T-helper 1 cell treated with Interleukin-12 subunit alpha and Interleukin-12 subunit beta and Interleukin-4 antibody, amounts not matched to agents 30 ng/mL and 1 ng/mL, for 36 hours (primary cell): Measurements from ENCODE around the gene NDUFC2. TPM values are rescaled to one million over a fixed set of nuclear protein-coding genes. Genes with fewer than 3 reads are reported as not detected.
"Not testable (repeated sequence)": the region's sequence is repeated elsewhere in the genome, so short reads cannot be mapped to it uniquely, and the experiment has no call there.

Source experiments
- intact Hi-C: fragments of 100-400 bp; cut with micrococcal nuclease; formaldehyde crosslinking; loops from one replicate; pipeline ENCODE4 v1.15.1; 2024
- total RNA-seq: library from RNA; stranded (reverse); gene quantifications from 2 replicates; pipeline ENCODE4 v1.2.3, GENCODE V29; 2022

Gene NDUFC2
- total RNA-seq, 1 donor from 2014 or later: 204 TPM

DNA sequence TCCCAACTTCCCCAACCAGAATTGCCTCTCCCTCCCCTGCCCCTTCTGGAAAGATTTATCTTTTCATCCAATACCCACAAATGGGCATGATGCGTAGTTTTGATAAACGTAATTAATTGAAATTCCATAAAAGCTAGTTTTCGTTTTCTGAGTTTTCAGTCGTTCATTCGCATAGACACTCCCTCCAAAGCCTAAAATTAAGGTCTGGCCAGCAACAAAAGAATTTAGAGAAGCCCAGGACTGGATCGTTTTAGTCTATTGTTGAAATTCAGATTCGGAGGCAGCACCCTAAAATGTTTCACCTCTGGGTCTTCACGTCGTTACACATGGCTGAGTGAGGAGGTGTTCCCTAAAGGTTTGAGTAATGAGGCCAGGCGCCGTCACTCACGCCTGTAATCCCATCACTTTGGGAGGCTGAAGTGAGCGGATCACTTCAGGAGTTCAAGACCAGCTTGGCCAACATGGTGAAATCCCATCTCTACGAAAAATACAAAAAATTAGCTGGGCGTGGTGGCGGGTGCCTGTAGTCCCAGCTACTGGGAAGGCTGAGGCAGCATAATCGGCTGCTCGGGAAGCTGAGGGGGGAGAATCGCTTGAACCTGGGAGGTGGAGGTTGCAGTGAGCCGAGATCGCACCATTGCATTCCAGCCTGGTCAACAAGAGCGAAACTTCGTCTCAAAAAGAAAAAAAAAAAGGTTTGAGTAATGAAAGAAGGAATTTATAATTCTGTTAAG lies 589 bp upstream of the NDUFC2 start:
- intact Hi-C loops: no loop called here

DNA sequence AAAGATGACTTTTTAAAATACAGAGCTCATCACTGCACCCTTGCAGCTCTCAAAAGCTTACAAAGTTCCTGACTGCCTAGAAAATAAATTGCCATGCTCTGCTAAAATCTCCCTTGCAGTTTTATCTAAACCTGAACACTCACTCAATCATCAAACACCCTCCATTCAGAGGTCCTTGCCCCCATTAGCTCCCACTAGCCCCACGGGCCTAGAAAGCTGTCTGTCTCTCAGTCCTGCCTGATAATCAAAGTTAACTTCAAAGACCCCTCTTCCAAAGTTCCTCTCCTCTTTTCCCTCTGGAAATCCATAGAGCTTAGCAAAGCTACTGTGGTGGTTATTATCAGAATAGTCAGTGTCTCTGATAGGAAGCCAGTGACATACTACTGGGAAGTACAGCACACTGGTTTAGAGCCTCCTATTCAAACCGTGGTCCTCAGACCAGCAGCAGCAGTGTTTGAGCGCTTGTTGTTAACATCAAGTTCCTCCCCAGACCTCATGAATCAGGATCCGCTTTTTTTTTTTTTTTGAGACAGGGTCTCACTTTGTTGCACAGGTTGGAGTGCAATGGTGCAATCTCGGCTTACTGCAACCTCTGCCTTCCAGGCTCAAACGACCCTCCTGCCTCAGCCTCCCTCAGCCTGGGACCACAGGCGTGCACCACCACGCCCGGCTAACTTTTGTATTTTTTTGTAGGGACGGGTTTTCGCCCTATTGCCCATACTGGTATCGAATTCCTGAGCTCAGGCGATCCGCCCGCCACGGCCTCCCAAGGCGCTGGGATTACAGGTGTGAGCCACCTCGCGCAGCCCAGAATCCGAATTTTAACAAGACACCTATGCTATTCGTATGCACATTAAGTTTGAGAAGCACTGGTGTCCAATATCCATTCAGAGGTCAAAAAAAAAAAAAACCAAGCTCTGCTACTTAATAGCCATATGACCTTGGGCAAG lies 1.2 kb downstream of the NDUFC2 start:
- intact Hi-C loops: loop anchor here (1.0 to 5.0 kb wide), 9 partner anchors 16 to 486 kb away; partner anchors contain the start of genes ALG8, INTS4, KCTD21 and USP35

DNA sequence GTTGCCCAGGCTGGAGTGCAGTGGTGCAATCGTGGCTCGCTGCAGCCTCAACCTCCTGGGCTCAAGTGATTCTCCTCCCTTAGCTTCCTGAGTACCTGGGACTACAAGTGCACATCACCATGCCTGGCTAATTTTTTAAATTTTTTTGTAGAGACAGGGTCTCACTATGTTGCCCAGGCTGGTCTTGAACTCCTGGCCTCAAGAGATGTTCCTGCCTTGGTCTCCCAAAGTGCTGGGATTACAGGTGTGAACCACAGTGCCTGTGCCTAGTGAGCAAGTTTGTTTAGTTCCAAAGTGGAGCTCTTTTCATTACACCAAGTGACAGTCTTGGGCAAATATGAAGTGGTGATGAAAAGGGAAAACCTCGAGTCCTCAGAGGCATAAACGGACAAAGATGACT lies 2.1 kb downstream of the NDUFC2 start:
- intact Hi-C loops: loop anchor here (5.0 kb wide), 2 partner anchors 125 to 215 kb away; no protein-coding TSS in a partner anchor

DNA sequence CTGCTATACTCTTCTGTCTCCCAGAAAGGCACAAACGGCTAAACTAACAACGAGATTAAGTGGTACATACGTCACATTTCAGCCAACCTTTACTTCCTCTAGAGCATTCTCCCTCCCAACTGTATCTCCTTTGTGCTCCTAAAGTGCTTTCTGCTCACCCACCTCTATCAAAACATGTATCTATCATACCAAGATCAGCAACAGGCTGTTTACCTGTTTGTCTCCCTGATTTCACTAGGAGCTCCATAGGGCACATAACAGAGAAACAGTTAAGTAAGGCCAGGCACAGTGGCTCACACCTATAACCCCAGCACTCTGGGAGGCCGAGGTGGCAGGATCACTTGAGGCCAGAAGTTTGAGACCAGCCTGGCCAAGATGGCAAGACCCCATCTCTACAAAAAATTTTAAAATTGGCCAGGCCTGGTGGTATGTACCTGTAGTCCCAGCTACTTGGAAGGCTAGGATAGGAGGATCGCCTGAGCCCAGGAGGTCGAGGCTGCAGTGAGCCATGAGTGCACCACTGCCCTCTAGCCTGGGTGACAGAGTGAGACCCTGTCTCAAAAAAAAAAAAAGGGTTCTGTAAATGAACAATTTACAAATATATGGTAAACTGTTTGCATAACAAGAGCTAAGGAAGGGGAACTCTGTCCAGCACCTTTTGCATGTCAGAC lies 2.8 kb downstream of the NDUFC2 start:
- intact Hi-C loops: loop anchor here (5.0 kb wide), 2 partner anchors 125 to 215 kb away; no protein-coding TSS in a partner anchor

DNA sequence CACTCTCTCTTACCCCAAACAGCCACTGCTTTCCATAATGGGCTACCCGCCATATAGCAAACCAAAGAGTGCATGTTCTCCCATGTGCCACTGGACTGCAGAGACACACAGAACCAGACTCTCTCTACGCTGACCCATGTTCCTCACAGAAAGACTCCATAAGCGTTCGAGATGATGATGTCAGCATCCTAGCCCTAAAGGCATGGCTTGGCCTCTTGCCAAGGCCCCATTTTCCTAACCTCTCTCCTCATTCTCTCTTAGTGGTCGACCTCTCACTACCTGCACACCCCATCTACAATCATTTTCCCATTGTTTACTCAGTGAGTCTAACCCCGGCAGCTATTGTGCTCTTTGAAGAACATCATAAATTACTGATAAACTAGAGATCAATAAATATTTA lies 4.9 kb downstream of the NDUFC2 start:
- intact Hi-C loops: loop anchor here (5.0 kb wide), 2 partner anchors 128 to 218 kb away; no protein-coding TSS in a partner anchor

DNA sequence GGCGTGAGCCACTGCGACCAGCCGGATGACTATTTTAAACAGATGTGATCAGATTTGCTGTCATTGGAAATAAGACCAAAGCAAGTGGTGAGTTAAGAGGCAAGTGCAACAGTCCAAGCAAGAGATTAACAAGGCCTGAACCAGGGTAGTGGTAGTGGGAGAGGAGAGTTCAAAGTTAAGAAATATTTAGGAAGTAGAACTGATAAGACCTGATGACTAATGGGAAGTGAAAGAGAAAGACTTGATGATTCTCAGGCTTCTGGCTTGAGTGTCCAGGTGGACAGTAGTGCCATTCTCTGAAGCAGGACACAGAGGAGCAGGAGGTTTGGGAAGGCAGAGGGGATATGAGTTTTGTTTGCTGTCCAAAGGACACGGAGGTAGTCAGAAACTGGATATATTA lies 7.2 kb downstream of the NDUFC2 start:
- intact Hi-C loops: no loop called here

DNA sequence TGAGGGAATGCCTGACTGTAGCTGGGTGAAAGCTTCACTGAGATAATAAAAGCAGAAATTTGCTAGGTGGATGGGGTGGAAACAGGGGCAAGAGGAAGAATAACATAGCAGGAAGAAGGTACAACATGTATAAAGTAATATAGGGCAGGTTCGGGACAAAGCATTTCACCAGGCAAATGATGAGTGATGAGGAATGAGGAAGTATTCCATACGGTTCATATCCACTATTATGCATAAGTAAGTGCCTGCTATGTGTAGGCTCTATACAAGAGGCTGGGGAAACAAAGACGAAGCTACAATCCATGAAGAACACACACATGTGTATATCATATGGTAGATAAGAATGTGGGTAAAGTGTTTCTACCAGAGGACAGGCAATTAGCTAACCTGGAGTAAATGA lies 7.9 kb downstream of the NDUFC2 start:
- intact Hi-C loops: no loop called here

DNA sequence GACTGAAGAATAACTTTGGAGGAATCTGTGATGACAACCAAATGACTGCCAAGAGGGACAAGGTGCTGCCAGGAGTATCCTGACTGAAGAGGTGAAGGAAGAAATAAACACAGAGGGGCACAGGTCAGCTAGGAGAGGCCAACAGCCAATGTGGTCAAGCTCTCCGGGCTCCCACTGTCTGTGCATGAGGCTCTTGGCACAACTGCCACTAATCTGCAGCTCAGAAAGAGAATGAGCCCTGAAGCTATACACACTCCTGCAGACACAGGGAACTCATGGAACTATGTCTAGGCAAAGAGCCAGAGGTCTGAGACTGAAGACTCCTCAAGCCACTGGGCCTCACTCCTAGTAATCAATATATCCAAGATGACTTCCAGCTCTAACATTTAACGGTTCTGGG lies 9.0 kb downstream of the NDUFC2 start:
- intact Hi-C loops: no loop called here

DNA sequence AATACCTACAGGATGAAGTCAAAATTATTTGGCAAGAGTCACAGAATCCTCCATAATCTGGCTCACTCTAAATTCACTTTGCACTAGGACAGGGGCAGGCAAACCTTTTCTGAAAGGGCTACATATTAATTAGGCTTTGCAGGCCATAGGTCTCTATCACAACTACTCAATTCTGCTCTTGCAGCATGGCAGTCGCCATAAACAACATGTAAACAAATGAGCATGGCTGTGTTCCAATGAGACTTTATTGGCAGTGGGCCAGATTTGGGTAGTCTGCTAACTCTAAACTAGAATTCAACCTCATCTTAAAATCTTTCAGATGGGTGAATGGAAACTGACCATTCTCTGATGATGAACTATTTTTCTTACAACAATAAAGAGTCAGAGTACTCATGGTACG lies 10.2 kb downstream of the NDUFC2 start:
- intact Hi-C loops: no loop called here

DNA sequence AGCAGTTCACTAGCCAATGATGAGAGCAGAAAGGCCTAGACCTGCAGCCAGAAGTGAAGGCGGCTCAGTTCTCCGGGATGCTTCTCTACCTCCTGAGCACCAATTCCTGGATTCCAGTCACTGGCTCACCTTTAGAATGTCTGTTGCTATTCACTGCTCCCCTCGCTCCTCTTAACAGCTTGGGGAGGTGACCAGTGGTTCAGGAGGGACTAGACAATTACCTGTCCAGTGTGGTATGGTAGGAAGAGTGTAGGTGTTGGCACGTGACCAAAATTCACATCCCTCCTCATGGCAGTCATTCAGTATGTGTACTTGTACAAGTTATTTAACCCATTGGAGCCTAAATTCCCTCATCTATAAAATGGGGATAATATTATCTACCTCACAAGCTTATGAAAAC lies 12.0 kb downstream of the NDUFC2 start:
- intact Hi-C loops: no loop called here

DNA sequence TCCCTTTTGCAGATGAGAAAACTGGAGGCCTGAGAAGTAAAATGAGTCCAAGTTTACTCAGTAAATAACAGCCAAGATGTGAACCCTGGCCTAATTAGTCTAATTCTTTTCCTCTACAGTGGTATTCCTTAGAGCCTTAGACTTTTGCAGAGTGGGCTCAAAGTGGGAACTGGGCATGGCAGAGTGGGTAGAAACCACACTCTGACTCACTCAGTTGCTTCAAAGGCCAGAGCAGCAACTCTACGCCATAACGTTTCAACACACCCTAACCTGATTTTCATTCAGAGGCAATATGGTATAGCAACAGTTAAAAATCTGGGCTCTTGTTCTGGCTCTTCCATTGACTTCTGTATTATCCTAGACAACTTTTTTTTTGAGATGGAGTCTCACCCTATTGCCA lies 13.2 kb downstream of the NDUFC2 start:
- intact Hi-C loops: no loop called here

DNA sequence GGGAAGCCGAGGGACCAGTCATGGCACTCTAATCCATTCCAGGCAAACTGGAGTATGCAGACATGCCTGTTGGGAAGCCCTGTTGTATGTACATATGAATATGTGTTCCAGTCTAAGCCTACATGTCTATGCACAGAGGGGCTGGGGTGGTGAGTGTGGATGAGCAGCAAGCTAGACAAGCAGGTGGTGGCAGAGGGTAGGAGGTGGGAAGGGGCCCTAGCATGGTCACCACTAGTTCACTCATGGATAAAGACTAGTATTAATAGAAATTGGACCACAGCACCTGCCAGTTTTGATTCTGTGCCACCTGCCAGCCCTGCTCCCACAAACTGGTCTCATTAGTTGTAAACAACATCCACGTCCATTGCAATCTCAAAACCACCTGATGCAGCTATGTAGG lies 14.5 kb downstream of the NDUFC2 start:
- intact Hi-C loops: no loop called here

DNA sequence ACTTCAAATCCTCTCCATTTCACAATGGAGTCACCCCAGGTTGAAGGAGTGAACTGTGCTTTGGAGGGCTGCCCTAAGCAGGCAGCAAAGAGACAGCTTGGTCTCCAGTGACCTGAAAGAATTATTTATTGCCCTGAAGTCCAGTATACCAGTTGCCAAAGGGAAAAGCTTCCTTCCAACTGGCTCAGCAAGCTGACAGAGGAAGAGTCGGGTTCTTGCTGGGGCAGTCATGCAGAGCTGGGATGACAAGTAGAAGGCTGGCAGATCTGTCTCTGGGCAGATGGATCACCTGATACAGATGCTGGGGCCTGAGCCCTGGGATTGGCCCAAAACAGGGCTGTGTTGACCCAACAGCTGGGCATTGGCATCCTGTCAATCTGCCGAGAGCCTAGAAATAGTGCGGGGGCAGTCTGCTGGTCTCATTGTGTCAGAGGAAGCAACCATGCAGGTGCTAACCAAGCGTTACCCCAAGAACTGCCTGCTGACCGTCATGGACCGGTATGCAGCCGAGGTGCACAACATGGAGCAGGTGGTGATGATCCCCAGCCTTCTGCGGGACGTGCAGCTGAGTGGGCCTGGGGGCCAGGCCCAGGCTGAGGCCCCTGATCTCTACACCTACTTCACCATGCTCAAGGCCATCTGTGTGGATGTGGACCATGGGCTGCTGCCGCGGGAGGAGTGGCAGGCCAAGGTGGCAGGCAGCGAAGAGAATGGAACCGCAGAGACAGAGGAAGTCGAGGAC lies 16.1 kb downstream of the NDUFC2 start, which contains the start of gene THRSP:
Gene THRSP, plus strand, starts transcription at position 422 of the 742 bp plus-strand sequence. Its CDS starts 21 bp downstream, at position 443.
- intact Hi-C loops: no loop called here

DNA sequence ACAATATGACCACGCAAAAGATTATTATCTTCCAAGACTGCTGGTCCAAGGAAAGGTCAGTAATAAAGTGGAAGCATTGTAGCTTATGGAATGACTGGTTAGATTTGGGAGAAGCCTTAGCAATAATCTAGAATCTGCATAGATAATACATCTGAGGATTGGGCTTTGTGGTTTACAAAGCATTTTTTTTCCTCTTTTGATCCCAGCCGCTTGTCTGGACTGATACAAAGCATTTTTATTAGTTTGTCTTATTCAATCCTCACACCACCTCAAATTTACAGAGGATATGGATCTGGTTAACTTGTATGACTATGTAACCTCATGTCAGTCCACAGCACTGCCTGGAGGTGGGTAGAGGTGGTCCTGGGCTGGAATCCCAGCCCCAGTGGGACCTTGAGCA lies 17.0 kb downstream of the NDUFC2 start:
- intact Hi-C loops: no loop called here

DNA sequence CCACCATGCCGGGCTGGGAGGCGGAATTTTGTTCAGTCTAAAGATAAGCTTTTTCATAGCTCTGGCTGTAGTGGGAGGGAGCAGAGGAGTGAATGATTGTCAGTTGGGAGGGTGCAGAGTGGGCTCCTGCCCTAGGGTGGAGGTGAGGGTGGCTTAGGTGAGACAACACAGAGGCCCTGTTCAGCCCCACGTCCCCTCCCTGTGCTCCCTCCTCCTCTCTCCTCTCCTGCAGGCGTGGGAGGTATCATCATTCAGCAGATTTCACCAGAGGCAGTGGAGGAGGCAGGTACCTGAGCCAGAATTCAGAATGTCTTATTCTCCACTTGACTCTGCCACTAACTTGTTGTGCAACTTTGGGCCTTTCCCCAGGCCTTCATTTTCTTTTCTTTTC lies 17.7 kb downstream of the NDUFC2 start:
- intact Hi-C loops: no loop called here

DNA sequence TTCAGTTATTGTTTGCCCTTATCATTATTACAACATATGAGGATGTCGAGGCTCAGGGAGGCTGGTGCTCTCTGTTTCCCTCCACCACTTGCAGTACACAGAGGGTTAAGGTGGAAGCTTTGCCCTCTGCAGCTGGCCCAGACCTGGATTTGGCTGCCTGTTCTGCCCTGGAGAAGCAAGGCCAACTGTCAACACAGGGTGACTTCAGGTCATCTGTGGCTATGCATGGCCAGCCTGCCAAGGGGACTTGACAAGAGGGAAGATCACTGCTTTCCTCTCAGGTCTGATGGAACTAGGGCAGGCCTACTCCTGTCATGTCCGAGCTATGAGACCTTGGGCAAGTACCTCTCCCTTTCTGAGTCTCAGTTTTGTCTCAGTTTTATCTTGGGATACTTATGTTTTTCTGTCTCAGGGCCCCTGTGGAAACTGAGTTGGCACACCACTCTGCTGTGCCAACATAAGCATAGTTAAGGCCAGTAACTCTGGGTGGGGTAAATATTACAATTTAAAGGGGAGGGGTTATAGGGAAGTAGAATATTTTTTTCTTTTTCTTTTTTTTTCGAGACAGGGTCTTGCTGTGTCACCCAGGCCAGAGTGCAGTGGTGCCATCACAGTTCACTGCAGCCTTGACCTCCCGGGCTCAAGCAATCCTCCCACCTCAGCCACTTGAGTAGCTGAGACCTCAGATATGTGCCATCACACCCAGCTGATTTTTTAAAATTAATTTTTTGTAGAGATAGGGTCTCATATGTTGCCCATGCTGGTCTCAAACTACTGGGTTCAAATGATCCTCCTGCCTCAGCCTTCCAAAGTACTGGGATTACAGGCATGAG lies 18.4 kb downstream of the NDUFC2 start:
- intact Hi-C loops: no loop called here

DNA sequence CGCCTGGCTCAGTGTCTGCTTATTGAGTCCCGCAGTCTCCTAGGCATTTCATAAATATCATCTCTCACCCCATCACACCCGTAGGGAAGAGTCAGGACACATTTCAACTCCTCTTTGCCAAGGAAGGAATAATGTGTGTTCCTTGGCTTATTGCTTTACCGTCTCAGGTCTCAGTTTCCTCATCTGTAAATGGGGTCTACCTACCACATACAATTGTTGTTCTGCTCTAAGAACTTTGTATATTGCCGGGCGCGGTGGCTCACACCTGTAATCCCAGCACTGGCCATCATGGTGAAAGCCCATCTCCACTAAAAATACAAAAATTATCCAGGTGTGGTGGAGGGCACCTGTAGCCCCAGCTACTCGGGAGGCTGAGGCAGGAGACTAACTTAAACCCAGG lies 19.1 kb downstream of the NDUFC2 start:
- intact Hi-C loops: no loop called here

DNA sequence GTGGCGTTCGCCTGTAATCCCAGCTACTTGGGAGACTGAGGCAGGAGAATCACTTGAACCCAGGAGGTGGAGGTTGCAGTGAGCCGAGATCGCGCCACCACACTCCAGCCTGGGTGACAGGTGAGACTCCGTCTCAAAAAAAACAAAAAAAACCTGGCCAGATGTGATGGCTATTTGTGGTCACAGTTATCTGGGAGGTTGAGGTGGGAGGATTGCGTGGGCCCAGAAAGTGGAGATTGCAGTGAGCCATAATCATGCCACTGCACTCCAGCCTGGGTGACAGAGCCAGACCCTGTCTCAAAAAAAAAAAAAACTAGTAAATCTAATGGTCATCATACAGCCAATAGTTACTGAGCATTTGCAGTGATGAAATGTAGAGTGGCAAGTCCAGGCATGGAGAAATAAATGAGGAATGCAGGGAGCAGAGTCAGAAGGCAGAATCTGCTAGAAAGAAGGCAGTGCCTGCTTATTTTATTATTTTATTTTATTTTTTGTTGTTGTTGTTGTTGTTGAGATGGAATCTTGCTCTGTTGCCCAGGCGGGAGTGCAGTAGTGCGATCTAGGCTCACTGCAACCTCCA lies 19.8 kb downstream of the NDUFC2 start:
- intact Hi-C loops: not testable (repeated sequence)

DNA sequence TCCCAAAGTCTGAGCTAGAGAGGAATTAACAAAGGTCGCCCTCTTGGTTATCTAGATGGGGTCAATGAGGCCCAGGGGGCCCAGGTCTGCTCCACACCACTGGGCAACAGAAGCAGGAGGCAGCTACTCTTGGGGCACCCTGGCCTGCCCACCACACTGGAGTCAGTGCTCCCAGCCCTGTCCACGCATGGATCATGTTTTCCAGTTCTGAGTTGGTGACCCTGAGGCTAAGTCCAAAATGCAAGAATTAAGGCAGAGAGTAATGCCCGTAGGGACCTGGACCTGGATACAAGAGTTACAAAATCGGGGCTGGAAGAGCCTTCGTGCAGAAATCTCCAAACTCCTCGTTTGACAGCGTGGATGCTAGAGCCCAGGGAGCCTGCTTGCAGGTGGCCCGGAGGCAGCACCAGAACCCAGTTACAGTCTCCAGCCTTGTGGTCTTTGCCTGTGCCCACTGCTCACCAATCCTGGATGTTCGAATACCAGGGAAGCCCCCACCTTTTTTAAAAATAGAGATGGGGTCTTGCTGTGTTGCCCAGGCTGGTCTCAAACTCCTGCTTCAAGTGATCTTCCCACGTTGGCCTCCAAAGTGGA lies 22.1 kb downstream of the NDUFC2 start:
- intact Hi-C loops: no loop called here
